Measurements from ENCODE around the gene MEPE.

DNA sequence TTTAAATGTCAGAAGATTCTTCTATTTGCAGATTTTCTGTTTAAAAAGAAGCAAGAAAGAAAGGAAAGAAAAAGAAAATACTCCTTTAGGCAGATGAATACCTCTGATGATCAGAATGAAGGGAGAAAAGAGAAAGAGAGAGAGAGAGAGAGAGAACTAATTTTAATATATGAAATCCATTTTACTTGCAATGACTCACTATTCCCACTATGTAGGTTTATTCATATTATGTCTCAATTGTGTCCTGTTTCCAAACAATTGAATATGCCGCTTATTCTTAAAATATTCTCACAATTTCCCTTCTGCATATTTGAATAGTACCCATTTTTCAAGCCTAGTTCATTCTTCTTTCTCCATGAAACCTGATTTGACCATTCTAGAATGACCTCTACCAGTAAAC, 11.7 kb downstream of the MEPE start:
- TF ChIP-seq POLR2A (IDR thresholded peaks at IDR 0.05; ENCODE audit: low read depth, low read length): no peak
- TF ChIP-seq POLR2AphosphoS5 (IDR thresholded peaks at IDR 0.05; ENCODE audit: low read depth, low read length): no peak
- no peak for TF ChIP-seq TAF1 (IDR thresholded peaks at IDR 0.05; ENCODE audit: borderline replicate concordance, low read depth, low read length)
